Right lobe of liver (tissue), 4 donors: ENCODE results near the gene SKIC8.

ENCODE experiments used
- CTCF ChIP-seq, 4 donors: fragments of 200-600 bp in 3 of 4; fragments of 450-650 bp in 1 of 4; IDR thresholded peaks; one replicate each; pipeline versions ENCODE4 v1.5.1 to v1.8.0; 2016 to 2022; ENCODE audit warnings: antibody characterized with exemption in 4 of 4, mild to moderate bottlenecking in 2 of 4
- POLR2A ChIP-seq: fragments of 450-650 bp; IDR thresholded peaks from one replicate; pipeline ENCODE4 v1.6.1; 2017; ENCODE audit warnings: antibody characterized with exemption, mild to moderate bottlenecking
- donor health status: DM: no; HTN: no; CAD: no.
- donor health status: DM: no; HTN: no; CAD: no.
- donor health status: DM: no; HTN: yes; CAD: no.

GRCh38 chr15:78291698-78292097 is 7.7 kb downstream of the SKIC8 start:
- no peak for TF ChIP-seq CTCF (IDR thresholded peaks at IDR 0.05)
- TF ChIP-seq POLR2A = no peak
